ENCODE measurements around the gene TRPM5. TPM values are rescaled to one million over a fixed set of nuclear protein-coding genes. Genes with fewer than 3 reads are reported as not detected.

TRPM5 gene
- total and polyA plus RNA-seq, 2 of the 8 experiments (the other 6 are each of a cell fraction or from before 2014, with no cell fraction given) = 0.02 TPM; not detected in 1

DNA sequence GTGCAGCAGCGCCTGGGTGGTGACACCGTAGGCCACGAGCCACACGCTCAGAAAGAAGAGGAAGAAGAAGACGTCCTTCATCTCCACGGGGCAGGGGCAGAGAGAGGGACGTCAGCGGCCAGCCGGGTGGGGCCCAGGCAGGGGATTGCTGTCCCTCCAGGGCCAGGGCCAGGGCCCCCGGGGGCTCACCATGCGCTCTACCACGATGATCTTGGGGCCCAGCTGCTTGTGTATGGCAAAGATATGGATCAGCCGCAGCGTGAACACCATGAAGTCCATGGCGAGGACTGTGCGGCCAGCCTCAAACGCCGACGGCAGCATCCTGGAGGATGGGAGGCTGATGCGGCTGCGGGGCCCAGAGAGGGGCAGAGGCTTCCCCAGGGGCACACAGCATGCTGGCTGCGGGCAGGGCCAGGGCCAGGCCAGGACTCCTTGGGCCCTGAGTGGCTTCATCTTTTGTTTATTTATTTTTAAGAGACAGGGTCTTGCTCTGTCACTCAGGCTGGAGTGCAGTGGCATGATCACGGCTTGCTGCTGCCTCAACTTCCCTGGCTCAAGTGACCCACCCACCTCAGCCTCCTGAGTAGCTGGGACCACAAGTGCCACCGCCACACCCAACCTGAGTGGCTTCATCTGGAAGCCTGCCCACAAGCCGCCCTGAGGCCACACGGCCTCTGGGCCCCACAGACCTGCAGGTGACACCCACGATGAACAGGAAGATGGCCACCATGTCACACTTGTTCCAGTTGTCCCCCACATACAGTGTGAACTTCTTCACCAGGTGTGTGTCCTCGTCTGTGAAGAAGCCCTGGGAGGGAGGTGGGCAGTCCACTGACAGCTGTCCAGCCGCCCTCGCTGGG is 32.6 kb downstream of the TRPM5 start (continued):
- no peak for TF ChIP-seq KDM1A (IDR thresholded peaks at IDR 0.05; ENCODE audit: borderline replicate concordance, low read length)
- no peak for TF ChIP-seq SP4 (IDR thresholded peaks at IDR 0.05; ENCODE audit: low read length)
- TF ChIP-seq USF2 (IDR thresholded peaks at IDR 0.05; ENCODE audit: low read length) = no peak
- TF ChIP-seq HDAC6 (IDR thresholded peaks at IDR 0.05; ENCODE audit: low read depth, low read length) = no peak
- no peak for TF ChIP-seq EP300 (IDR thresholded peaks at IDR 0.05; ENCODE audit: borderline replicate concordance in 1 of 2, low read depth in 2 of 2, low read length in 2 of 2)
- no peak for TF ChIP-seq EGR1 (IDR thresholded peaks at IDR 0.05; ENCODE audit: borderline replicate concordance, low read depth, low read length)
- TF ChIP-seq NANOG (IDR thresholded peaks at IDR 0.05; ENCODE audit: insufficient read depth, low read depth, low read length, poor library complexity, severe bottlenecking) = no peak
- TF ChIP-seq RXRA (IDR thresholded peaks at IDR 0.05; ENCODE audit: insufficient read depth, low read depth, low read length) = no peak
- no peak for TF ChIP-seq RAD21 (IDR thresholded peaks at IDR 0.05 in 1 of 2, conservative IDR thresholded peaks at IDR 0.05 in 1 of 2; ENCODE audit: low read depth in 2 of 2, low read length in 2 of 2)
- no peak for TF ChIP-seq KDM5A (IDR thresholded peaks at IDR 0.05; ENCODE audit: low read length)
- no peak for TF ChIP-seq POLR2AphosphoS5 (IDR thresholded peaks at IDR 0.05; ENCODE audit: low read depth, low read length)

Measured in H1 (cell line).